ENCODE results near the gene DALRD3.
A peak's percentile ranks its signal among the peaks of the same experiment; 100 is the strongest.
"Not testable (repeated sequence)": the region's sequence is repeated elsewhere in the genome, so short reads cannot be mapped to it uniquely, and the experiment has no call there.

Gene DALRD3

GRCh38 chr3:49021213-49021812, 2.9 kb upstream of the DALRD3 start:
- peak; percentile 96 to 98 (median 98) for DNase-seq

- DNase-seq, result peak in 1 of 5 experiments; percentile 63
These were observed 2.2 kb upstream of the DALRD3 start for GRCh38 chr3:49020330-49021212.

- no peak for DNase-seq
These were observed 1.6 kb upstream of the DALRD3 start for GRCh38 chr3:49019941-49020329.

GRCh38 chr3:49018707-49019006, 277 bp upstream of the DALRD3 start:
- DNase-seq, result no peak

- DNase-seq, result peak in 1 of 5 experiments; percentile 26
These were observed 980 bp downstream of the DALRD3 start for GRCh38 chr3:49017229-49017970.

- no peak for DNase-seq
These were observed 1.8 kb downstream of the DALRD3 start for GRCh38 chr3:49016414-49017228.

- DNase-seq, result no peak
These were observed 2.6 kb downstream of the DALRD3 start for GRCh38 chr3:49015765-49016164.

- no peak for DNase-seq
These were observed 3.3 kb downstream of the DALRD3 start for GRCh38 chr3:49015072-49015471.

- DNase-seq, result peak in 3 of 5 experiments; percentile 19 to 53 (median 30)
These were observed 4.4 kb downstream of the DALRD3 start for GRCh38 chr3:49013738-49014660.

GRCh38 chr3:49013113-49013737, 5.2 kb downstream of the DALRD3 start:
- DNase-seq, result no peak

- DNase-seq, result no peak
These were observed 5.9 kb downstream of the DALRD3 start for GRCh38 chr3:49012441-49013017.

GRCh38 chr3:49009396-49009795, 9.0 kb downstream of the DALRD3 start:
- DNase-seq, result no peak

- not testable (repeated sequence) for DNase-seq
These were observed 9.8 kb downstream of the DALRD3 start for GRCh38 chr3:49008627-49009026.

GRCh38 chr3:49007771-49008528, 10.4 kb downstream of the DALRD3 start:
- peak; percentile 73 to 94 (median 82) for DNase-seq

- DNase-seq, result peak; percentile 94 to 99 (median 96)
These were observed 11.2 kb downstream of the DALRD3 start, which contains the start of gene WDR6 for GRCh38 chr3:49007068-49007770. Gene WDR6 (plus strand): TSS chr3:49007391. CDS start chr3:49007432, 41 bp downstream.

GRCh38 chr3:49006408-49007067, 11.8 kb downstream of the DALRD3 start:
- DNase-seq, result peak in 1 of 5 experiments; percentile 28

- no peak for DNase-seq
These were observed 12.4 kb downstream of the DALRD3 start for GRCh38 chr3:49005998-49006397.

GRCh38 chr3:49005303-49005680, 13.1 kb downstream of the DALRD3 start:
- DNase-seq, result no peak

Measured in T-helper 2 cell (primary cell).